ENCODE results near the gene PEAK1.

The PEAK1 gene

GRCh38 chr15:77419836-77420609 is at the start of gene PEAK1:
Gene PEAK1, minus strand, starts transcription at chr15:77420104. Its CDS starts 238,178 bp downstream, at chr15:77181926.
- peak; percentile 98 for DNase-seq (ENCODE audit: extremely low read depth, low read depth)
- no peak for TF ChIP-seq CTCF (IDR thresholded peaks at IDR 0.05; ENCODE audit: low read depth, low read length)

DNA sequence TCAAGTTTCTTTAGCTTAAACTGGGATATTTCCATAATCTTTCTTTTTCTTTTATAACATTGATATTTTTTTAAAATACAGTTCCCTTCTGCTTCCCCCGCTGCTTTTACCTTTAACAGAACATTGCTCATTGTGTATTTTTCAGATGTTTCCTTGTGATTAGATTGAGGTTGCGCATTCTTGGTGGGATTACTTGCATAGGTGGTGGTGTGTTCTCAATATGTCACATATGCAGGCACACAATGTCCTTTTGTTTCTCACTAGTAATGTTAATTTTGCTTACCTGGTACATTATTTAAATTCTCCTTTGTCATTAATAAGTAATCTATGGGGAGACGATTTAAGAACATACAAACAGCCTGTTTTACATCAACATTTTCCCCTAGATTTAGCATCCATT is 49.0 kb upstream of the PEAK1 start:
- no peak for DNase-seq (ENCODE audit: extremely low read depth, low read depth)
- no peak for TF ChIP-seq CTCF (IDR thresholded peaks at IDR 0.05; ENCODE audit: low read depth, low read length)

- DNase-seq (ENCODE audit: extremely low read depth, low read depth): no peak
- no peak for TF ChIP-seq CTCF (IDR thresholded peaks at IDR 0.05; ENCODE audit: low read depth, low read length)
These were observed 46.6 kb upstream of the PEAK1 start for GRCh38 chr15:77466521-77466920.

DNA sequence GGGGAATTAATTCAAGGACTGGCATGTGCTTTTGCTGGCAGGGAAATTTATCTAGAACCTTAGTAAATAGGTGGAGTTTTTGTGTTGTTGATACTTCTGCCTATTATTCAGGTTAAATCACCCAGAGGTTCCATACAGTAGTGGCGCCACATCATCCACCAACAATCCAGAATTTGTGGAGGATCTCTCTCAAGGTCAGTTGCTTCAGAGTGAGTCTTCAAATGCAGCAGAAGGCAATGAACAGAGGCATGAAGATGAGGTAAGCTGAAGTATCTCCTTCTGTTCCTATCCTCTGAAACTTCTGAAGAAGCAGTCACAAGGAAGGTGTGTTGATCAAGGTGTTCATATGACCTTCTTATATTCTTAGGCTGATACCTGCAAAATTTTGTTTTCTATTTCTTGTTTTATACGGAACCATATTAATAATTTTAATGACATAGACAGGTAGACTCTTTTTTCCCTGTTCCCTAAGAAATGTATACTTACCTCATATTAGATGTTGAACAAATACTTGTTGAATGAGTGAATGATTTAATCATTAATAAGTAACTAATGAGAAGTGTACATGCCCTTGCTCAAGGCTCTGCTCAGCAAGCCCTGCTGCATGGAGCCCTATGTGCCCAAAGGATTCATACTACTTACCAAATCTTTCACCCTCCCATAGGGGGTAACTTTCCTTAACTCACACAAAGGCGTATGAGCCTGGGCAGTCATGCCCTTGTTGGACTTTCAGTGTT is 44.4 kb upstream of the PEAK1 start:
- no peak for DNase-seq (ENCODE audit: extremely low read depth, low read depth)

GRCh38 chr15:77461486-77461885 is 41.6 kb upstream of the PEAK1 start:
- DNase-seq (ENCODE audit: extremely low read depth, low read depth): no peak
- no peak for TF ChIP-seq CTCF (IDR thresholded peaks at IDR 0.05; ENCODE audit: low read depth, low read length)

More for the DNA sequence above, 44.4 kb upstream of the PEAK1 start:
- TF ChIP-seq CTCF (IDR thresholded peaks at IDR 0.05; ENCODE audit: low read depth, low read length): no peak

DNA sequence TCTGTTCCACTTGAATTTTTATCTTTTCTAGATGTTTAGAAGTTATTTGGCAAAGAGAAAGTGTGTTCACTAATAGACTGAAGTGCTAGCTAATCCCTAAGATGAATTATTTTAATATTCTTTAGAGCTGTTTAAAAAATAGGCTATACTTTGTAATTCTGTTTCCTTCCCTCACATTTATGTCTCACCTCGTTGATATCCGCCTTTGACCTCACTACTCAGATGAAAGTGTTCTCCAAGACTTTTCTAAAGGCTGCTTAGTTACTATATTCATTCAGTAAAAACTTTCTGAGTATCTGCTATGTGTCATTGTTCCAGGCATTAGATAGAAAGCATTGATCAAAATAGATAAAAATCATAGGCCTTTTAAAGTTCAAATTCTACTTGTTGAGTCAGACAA is 39.1 kb upstream of the PEAK1 start:
- no peak for DNase-seq (ENCODE audit: extremely low read depth, low read depth)
- no peak for TF ChIP-seq CTCF (IDR thresholded peaks at IDR 0.05; ENCODE audit: low read depth, low read length)

DNA sequence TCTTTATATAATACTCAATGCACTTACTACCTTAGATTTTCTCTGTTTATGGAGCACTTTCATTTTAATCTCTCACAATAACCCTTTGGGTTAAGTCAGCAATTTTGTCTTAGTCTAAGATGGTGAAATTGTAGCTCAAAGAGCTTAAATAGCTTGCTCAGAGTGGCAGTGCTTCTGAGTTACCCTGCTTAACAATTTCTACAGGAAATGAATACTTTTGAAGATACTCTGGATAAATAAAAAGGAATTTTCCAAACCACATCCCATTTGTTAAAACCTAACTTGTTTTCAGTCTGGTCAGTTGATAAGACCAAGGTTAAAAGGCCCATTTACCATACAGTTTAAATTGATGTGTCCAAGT is 38.0 kb upstream of the PEAK1 start:
- peak; percentile 25 for DNase-seq (ENCODE audit: extremely low read depth, low read depth)
- no peak for TF ChIP-seq CTCF (IDR thresholded peaks at IDR 0.05; ENCODE audit: low read depth, low read length)
